Mesothelial cell of epicardium (in vitro differentiated cells): ENCODE results near the gene MBL2. TPM values are rescaled to one million over a fixed set of nuclear protein-coding genes. Genes with fewer than 3 reads are reported as not detected.

Experiments used
- DNase-seq, 2 experiments: peaks; one replicate each; pipeline ENCODE4 v3.0.0; 2021; ENCODE audit warnings: low spot score in 2 of 2; ENCODE audit not compliant: unreplicated experiment in 2 of 2
- H3K27ac Mint-ChIP-seq: 2 replicates; pipeline ENCODE4 v1.8.0; 2021; ENCODE audit warnings: mixed read lengths
- H3K27me3 Mint-ChIP-seq: 2 replicates; pipeline ENCODE4 v1.8.0; 2021; ENCODE audit warnings: low read depth, mixed read lengths
- H3K36me3 Mint-ChIP-seq: 2 replicates; pipeline ENCODE4 v1.8.0; 2021; ENCODE audit warnings: mixed read lengths
- H3K4me1 Mint-ChIP-seq: 2 replicates; pipeline ENCODE4 v1.8.0; 2021; ENCODE audit warnings: mixed read lengths
- H3K4me3 Mint-ChIP-seq: 2 replicates; pipeline ENCODE4 v1.8.0; 2021; ENCODE audit warnings: mild to moderate bottlenecking, moderate library complexity, mixed read lengths
- H3K9me3 Mint-ChIP-seq: 2 replicates; pipeline ENCODE4 v1.8.0; 2021; ENCODE audit warnings: mixed read lengths
- total RNA-seq: library from RNA; stranded (reverse); gene quantifications from 3 replicates; pipeline ENCODE4 v1.2.1, GENCODE V29; 2021
- TF ChIP-seq, protein P1 (sequence below): fragments of 200-600 bp; sonication (generic); IDR thresholded peaks from one replicate; pipeline ENCODE4 v1.5.0; 2021; ENCODE audit warnings: antibody characterized with exemption; ENCODE audit not compliant: unreplicated experiment

MBL2 gene
- total RNA-seq, 1 donor from 2014 or later: not detected

DNA sequence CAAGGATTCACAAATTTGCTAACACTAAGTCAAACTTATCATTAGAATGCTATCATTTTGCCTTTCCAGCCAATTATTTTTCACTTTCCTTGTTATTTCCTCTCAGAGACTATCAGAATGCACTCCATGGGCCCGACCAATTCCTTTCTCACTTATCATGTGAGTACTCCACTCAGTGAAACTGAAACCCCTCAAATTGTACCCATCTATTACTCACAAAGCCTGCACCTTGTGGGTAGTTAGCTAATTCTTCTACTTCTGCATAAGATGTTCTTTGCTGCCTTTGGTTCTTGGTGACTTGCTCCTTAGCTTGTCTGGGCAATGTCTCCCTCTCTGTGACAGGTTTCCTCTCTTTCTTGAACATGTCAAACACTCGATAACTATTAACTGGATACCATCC lies 35.2 kb upstream of the MBL2 start:
- TF ChIP-seq, protein P1, sequence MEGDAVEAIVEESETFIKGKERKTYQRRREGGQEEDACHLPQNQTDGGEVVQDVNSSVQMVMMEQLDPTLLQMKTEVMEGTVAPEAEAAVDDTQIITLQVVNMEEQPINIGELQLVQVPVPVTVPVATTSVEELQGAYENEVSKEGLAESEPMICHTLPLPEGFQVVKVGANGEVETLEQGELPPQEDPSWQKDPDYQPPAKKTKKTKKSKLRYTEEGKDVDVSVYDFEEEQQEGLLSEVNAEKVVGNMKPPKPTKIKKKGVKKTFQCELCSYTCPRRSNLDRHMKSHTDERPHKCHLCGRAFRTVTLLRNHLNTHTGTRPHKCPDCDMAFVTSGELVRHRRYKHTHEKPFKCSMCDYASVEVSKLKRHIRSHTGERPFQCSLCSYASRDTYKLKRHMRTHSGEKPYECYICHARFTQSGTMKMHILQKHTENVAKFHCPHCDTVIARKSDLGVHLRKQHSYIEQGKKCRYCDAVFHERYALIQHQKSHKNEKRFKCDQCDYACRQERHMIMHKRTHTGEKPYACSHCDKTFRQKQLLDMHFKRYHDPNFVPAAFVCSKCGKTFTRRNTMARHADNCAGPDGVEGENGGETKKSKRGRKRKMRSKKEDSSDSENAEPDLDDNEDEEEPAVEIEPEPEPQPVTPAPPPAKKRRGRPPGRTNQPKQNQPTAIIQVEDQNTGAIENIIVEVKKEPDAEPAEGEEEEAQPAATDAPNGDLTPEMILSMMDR: no peak
- Mint-ChIP-seq H3K4me3 (no peak overlapping the region), H3K27me3 (no peaks in the 10 kb centered on the region), H3K4me1 (peaks cover 2% of the 10 kb centered on the region), H3K9me3 (peaks cover 11% of the 10 kb centered on the region), H3K27ac (no peak overlapping the region), H3K36me3 (peaks cover 7% of the 10 kb centered on the region)
- no peak for DNase-seq

DNA sequence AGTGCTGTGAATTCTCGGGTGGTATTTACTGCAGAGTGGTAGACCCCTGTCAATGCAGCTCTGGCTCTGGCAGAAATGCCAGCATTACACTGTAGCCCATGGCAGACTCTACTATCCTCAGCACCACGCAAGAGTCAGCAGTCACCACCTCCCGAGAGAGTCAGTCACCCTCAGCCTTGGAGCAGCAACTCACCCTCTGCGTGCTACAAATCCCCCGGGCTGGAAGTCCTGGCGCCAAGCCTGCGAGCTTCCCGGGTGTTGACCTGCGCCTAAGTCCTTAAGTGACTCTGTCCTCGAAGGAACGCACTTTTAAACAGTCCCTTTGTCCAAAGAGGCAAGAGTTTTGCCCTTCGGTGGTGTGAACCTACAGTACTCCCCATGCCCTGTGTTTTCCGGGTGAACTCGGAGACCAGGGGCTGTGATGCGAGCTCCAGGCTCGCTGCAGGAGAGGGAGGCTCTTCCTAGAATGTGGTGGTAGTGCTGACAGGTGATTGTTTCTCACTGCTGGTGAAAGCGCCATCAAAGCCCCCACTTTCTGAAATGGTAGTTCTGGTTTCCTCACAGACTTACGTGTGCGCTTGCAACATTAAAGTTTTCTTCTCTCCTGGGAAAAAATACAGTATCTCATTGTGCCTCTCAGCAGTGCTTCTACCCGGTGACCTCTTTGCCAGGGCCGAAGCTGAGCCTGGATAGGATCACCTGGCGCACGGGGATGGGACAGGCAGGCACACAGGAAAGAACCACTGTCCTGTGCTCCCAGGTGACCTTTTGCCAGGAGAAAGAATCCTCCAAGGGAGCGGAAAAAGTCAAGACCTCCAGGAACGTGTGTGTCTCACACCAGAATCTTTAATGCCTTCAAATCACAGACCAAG lies 33.1 kb upstream of the MBL2 start:
- no peaks in the 10 kb centered on the region for H3K27me3 Mint-ChIP-seq
- TF ChIP-seq, protein P1: no peak
- H3K36me3 Mint-ChIP-seq: peaks cover 1% of the 10 kb centered on the region
- no peak for DNase-seq
- no peak overlapping the region for H3K27ac Mint-ChIP-seq
- H3K4me1 Mint-ChIP-seq: peaks cover 5% of the 10 kb centered on the region
- no peak overlapping the region for H3K4me3 Mint-ChIP-seq
- peaks cover 7% of the 10 kb centered on the region for H3K9me3 Mint-ChIP-seq

DNA sequence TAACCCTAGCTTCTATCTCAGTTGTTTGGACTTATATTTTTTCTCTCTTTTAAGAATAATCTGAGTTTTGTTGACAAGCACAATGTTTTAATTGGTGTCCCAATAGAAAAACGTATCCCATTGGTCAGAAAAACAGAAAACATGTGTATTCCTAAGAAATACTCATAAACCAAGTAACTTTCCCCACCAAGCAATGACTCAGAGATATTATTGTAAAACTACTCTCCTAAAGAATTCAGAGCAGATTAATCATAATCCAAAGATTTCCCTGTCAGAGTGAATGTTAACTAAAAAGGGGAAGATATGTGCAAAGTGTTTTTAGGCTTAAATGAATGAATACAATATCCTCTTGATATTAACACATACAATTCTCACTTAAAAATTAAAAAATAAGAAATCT lies 29.4 kb upstream of the MBL2 start:
- Mint-ChIP-seq H3K4me1 (peaks cover 3% of the 10 kb centered on the region), H3K27ac (no peak overlapping the region), H3K27me3 (no peaks in the 10 kb centered on the region), H3K9me3 (peaks cover 32% of the 10 kb centered on the region), H3K36me3 (no peaks in the 10 kb centered on the region), H3K4me3 (no peak overlapping the region)
- TF ChIP-seq, protein P1: no peak
- no peak for DNase-seq

DNA sequence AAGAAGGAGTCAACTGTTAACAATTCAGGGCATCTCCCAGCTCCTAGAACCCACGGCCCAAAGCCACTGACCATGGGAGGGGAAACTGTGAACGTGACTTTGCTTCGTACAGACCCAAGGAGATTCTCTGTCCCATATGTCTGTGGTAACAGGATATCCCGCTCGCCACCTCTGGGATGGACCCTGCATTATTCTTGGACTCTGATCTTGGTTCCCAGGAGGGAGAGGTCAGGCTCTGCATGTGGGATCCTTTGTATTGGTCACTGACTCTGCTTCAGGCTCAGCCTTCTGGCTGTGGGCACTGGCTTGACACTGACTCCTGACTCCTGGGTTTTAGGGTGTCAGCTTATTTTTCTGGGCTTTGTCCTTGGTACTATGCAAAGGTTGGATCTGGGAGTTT lies 13.5 kb upstream of the MBL2 start:
- H3K4me1 Mint-ChIP-seq: no peaks in the 10 kb centered on the region
- H3K36me3 Mint-ChIP-seq: no peaks in the 10 kb centered on the region
- no peak for DNase-seq
- peaks cover 1% of the 10 kb centered on the region for H3K27me3 Mint-ChIP-seq
- H3K9me3 Mint-ChIP-seq: no peaks in the 10 kb centered on the region
- H3K4me3 Mint-ChIP-seq: no peak overlapping the region
- TF ChIP-seq, protein P1: no peak
- H3K27ac Mint-ChIP-seq: no peak overlapping the region

DNA sequence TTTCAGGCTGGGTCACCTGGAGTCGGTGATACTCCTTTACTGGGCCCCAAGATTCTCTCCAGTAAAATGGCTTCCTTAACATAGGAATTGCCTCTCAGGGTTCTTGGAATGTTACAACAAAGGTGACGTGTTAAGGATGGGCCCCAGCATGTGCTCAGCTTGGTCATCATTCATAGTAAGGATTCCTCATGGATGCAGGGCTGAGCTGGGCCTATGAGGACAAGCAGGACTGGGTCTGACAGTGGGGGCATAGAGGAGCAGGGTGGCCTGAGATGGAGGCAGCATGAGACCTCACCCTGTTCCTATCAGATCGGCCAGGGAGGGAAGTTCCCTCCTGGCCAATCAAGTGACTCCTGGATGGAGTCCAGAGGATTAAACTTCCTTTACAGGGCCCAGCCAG lies 12.8 kb upstream of the MBL2 start:
- H3K4me3 Mint-ChIP-seq: no peak overlapping the region
- no peaks in the 10 kb centered on the region for H3K9me3 Mint-ChIP-seq
- H3K27me3 Mint-ChIP-seq: no peaks in the 10 kb centered on the region
- TF ChIP-seq, protein P1: no peak
- H3K27ac Mint-ChIP-seq: no peak overlapping the region
- no peaks in the 10 kb centered on the region for H3K4me1 Mint-ChIP-seq
- H3K36me3 Mint-ChIP-seq: no peaks in the 10 kb centered on the region
- DNase-seq: no peak

DNA sequence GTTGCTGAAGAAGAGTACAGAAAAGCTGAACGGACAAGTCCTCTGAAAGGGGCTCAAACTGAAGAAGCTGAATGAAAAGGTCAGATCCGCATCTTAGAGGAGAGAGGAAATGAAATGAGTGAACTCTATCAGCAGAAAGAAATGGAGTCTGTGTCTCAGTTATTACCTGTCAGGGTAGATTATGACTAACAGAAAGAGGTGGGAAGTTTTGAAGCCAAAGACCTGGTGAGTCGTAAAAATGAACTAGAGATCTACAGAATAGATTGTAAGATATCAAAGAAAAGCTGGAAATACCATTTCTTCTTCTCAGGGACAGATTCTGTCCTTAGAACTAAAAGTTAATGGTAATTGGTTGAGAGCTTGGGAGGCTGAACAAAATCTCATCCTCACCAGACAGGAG lies 11.1 kb upstream of the MBL2 start:
- Mint-ChIP-seq H3K9me3 (no peaks in the 10 kb centered on the region), H3K4me1 (no peaks in the 10 kb centered on the region), H3K27me3 (no peaks in the 10 kb centered on the region), H3K4me3 (no peak overlapping the region), H3K27ac (no peak overlapping the region), H3K36me3 (no peaks in the 10 kb centered on the region)
- TF ChIP-seq, protein P1: no peak
- DNase-seq: no peak
